HL-60/S4 (cell line): ENCODE results near the gene NUP93.

Experiments used
- in situ Hi-C: fragments of 300-500 bp; cut with MboI; formaldehyde crosslinking; loops from 2 replicates; pipeline ENCODE4 v1.14.3; 2022; ENCODE audit warnings: low sequenced_read_pairs

Gene NUP93

DNA sequence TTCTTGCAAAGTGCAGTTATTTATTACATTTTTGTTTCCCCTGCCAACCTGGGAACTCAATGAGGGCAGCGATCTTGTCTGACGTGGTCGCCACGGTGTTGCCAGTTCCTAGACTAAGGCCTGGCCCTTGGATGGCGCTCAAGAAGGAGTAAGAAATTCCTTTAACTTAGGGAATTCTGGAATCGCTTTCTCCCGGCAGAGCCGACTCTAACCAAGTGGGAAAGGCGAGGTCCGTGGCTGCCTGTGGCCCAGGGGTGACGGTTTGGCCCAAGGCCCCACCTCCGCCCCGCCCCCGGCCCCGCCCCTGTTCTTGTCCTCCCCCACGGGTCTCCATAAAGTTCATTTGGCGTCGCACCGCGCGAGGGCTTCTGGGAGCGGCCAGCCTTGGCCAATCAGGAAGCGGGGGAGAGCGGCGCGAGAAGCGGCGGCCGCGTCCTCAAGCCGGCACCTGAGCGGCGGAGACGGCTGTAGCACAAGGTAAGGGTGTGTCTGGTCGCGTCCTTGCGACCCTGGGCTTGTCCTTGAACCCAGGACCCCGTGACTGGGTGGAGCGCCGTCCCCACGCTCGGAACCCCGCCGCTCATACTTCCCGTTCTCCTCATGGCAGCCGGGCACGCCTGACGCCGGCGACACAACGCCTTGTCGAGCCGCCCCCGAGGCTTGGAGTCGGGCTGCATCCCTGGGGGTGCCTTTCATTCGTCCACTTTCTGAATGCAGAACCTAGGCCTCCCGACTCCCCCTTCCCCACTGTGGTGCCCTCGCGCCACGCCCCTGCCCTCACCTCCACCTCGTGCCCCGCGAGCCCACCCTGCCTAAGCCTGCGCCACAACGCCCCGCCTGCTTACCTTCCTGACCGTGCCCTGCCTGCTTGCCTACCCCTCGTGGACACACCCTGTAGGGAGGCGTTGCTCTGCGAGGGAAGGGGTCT lies at the start of gene NUP93:
Gene NUP93 (plus strand): TSS at position 395 of the 928 bp plus-strand sequence. CDS start 18,119 bp downstream, outside the sequence.
- in situ Hi-C loops: no loop called here

DNA sequence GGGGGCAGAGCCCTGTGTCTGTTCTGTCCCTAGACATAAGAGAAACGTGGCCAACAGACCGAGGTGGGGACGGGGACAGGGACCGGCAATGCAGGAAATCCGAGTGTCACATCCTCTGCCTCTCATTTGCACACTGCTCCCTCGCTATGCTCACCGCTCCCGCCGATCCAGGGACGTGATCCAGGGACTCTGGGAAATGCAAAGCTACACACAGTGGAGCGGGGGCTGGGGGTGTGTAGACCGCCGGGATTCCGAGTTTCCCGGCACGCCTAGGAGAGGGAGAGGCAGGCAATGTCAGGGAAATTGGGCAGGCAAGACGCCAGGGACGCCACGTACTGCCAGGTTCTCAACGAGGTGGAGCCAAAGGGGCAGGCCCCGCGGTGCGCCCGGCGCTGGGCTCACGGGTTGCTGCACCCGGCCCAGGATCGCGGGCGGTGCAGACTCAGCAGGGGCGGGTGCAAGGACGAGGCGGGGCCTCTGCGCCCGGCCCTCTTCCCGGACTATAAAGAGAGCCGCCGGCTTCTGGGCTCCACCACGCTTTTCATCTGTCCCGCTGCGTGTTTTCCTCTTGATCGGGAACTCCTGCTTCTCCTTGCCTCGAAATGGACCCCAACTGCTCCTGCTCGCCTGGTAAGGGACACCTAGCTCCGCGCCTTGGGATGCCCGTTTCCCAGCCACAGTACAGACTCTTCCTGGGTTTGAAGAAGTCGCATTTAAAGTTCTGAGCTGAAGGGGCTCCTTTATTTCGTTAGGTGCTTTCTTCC lies 47.8 kb upstream of the NUP93 start, which contains the start of gene MT1X:
Gene MT1X (plus strand): TSS at position 532 of the 764 bp plus-strand sequence. CDS start 71 bp downstream, at position 603.
- in situ Hi-C loops: loop anchor here (10.0 kb wide), 1 partner anchor 77 kb away; the partner anchor contains the start of gene MT2A

DNA sequence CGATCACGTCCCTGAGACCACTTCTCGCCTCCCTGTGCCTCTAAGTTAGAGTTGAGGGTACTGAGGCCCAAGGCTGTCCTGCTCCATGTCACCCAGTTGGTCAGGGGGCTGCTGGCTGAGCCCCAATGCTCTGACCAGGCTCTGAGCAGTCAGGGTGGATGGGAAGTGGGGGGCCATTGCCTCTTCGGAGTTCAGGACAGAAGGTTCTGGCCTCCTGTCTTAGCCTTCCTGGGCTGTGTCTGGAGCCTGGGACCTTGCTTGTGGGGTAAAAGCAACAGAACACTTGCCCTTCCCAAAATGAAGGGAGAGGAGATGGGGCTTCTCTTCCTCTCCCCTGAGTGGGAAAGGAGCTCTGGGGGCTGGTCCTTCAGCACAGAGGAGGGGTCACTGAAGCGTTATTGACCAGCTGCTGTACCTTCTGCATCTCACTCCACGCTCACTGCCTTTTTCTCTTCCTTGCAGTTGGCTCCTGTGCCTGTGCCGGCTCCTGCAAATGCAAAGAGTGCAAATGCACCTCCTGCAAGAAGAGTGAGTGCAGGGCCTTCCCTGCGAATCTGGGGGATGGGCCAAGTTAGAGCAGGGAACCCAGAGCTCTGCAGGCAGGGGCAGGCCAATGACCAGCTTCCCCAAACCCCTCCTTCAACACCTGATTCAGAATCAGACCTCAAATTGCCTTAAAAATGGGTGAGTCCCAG lies 47.1 kb upstream of the NUP93 start:
- in situ Hi-C loops: loop anchor here (10.0 kb wide), 1 partner anchor 78 kb away; the partner anchor contains the start of gene MT2A

GRCh38 chr16:56683424-56684172 lies 46.3 kb upstream of the NUP93 start:
- in situ Hi-C loops: loop anchor here (10.0 kb wide), 1 partner anchor 79 kb away; the partner anchor contains the start of gene MT2A

- in situ Hi-C loops: loop anchor here (10.0 kb wide), 1 partner anchor 80 kb away; the partner anchor contains the start of gene MT2A
Measured at GRCh38 chr16:56684256-56684925, 45.5 kb upstream of the NUP93 start.

DNA sequence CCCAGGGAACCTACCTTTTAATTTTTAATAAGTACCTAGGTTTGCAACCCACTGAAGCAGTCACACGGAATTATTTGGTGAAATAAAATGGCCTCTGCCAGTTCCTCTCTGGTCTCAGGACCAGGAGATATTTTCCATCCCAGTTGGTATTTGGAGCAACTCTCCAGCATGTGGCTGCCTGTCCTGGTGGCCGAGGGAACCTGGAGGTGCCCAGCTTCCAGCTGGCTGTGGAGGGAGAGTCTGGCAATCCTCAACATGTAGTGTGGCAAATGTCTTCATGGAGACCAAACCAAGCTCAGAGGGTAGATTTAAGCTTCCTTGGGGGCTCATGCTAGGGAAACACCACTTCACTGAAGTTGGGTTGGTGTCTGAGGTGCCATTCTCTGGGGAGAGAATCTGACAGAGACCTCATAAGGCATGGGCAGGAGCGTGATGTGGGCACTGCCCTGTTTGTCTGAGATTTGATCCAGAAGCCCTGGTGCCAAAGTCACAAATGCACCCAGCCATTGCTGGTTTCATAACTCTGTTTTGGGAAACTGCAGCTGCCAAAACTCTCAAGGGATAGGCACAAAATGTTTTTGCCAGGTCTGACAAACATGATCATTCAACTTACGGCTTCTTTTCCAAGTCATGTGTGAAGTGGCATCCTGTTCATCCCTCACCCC lies 44.9 kb upstream of the NUP93 start:
- in situ Hi-C loops: loop anchor here (10.0 kb wide), 1 partner anchor 80 kb away; the partner anchor contains the start of gene MT2A

GRCh38 chr16:56686758-56687157 lies 43.2 kb upstream of the NUP93 start:
- in situ Hi-C loops: loop anchor here (10.0 kb wide), 1 partner anchor 82 kb away; the partner anchor contains the start of gene MT2A

- in situ Hi-C loops: loop anchor here (10.0 kb wide), 1 partner anchor 84 kb away; the partner anchor contains the start of gene MT2A
Measured at GRCh38 chr16:56688762-56689161, 41.2 kb upstream of the NUP93 start.

GRCh38 chr16:56689171-56689570 lies 40.8 kb upstream of the NUP93 start:
- in situ Hi-C loops: loop anchor here (10.0 kb wide), 1 partner anchor 84 kb away; the partner anchor contains the start of gene MT2A

- in situ Hi-C loops: no loop called here
Measured at GRCh38 chr16:56690420-56691122, 39.4 kb upstream of the NUP93 start.

DNA sequence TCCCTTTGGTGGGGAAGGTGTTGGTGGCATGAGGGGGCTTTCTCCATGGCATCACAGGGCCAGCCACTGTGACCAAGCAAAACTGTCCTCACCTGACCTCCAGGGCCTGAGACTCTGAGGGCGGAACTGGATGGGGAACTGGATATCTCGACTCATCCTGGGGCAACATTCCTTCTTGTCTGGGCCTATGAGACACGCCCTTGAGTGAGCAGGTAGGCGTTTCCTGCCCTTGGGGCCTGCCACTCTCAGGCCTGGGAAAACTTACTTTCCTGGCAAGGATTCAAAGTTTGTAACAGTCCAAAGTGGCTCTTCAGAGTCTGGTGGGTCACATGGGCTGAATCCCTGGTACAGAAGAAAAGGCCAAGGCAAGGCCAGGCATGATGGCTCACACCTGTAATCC lies 38.0 kb upstream of the NUP93 start:
- in situ Hi-C loops: no loop called here

- in situ Hi-C loops: no loop called here
Measured at GRCh38 chr16:56695246-56695645, 34.7 kb upstream of the NUP93 start.

DNA sequence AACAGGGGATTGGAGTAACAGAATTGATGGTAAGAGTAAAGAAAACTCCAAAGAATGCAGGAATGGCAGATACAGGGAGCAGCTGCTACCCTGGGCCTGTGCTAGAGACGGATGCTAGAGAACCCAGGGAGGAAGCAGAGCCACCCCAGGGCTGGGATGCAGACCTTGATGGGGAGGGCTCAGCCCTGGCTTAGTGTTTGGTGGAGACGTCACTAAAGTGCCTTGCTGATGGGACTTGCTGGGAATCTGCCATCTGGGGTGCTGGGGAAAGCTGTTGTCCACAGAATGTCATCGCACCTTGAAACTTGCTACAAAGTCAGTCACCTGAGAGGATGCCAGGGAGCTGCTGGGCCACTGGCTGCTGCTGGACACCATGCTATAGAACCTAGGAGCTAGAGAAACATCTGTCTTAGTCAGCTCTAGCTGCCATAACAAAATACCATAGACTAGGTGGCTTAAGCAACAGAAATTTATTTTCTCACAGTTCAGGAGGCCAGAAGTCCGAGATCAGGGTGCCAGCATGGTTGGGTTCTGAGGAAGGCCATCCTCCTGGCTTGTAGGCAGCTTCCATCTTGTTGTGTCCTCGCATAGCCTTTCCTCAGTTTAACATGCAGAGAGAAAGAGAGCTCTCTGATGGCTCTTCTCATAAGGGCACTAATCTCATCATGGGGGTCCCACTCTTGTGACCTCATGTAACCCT lies 32.3 kb upstream of the NUP93 start:
- in situ Hi-C loops: no loop called here

- in situ Hi-C loops: loop anchor here (10.0 kb wide), 1 partner anchor 115 kb away; the partner anchor contains the start of gene MT3
Measured at GRCh38 chr16:56700195-56700594, 29.7 kb upstream of the NUP93 start.

DNA sequence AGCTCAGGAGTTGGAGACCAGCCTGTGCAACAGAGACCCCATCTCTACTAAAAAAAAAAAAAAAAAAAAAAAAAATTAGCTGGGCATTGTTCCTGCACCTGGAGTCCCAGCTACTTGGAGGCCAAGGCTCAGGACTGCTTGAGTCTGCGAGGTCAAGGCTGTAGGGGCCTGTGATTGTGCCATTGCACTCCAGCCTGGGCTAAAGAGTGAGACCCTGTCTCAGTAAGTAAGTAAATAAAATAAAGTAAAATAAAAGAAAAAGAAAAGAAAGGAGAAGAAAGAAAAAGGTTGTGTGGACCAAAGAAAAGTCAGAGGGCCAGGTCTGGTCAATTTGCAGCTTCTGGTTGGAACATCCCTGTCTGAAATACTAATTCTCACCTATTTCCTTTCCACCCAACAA lies 29.3 kb upstream of the NUP93 start:
- in situ Hi-C loops: loop anchor here (10.0 kb wide), 1 partner anchor 116 kb away; the partner anchor contains the start of gene MT3

DNA sequence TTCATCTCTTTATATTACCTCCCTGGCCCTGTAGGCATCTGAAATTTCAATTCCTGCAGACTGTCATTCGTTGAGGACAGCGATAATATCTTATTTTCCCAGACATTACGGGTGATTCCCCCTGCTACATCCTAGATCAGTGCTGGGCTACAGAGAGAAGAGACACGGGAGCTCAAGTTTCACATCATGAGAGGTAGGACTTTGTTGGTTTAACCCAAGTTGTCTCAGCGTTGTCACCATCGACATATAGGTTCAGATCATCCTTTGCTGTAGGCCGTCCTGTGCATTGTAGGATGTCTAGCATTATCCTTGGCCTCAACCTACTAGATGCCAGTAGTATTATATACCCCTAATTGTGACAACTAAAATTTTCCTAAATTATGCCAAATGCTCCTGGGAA lies 28.4 kb upstream of the NUP93 start:
- in situ Hi-C loops: loop anchor here (10.0 kb wide), 1 partner anchor 117 kb away; the partner anchor contains the start of gene MT3

DNA sequence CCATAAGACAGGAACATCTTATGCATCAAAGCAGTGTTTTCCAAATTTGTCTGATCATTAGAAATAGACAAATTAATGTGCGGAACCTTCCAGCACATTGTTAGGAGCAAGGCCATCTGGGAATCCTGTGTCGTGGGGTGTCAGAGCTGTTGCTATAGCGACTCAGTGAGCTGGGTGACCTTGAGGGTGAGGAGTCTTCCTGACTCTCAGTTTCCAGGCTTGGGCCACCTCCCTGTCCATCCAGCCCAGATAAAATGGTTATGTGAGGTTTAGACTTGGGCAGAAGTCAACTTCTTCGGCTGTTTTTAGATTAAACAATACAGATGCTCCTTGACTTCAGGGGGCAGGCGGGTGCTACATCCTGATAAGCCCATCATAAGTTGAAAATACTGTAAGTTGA lies 27.1 kb upstream of the NUP93 start:
- in situ Hi-C loops: loop anchor here (10.0 kb wide), 1 partner anchor 118 kb away; the partner anchor contains the start of gene MT3
